Activated T-cell treated with anti-CD3 and anti-CD28 coated beads, Interleukin-2, amount 50 U/mL, for 4 hours (primary cell): ENCODE measurements around the gene LAMA5. TPM values are rescaled to one million over a fixed set of nuclear protein-coding genes. Genes with fewer than 3 reads are reported as not detected.

ENCODE experiments used
- ATAC-seq, 2 donors: fragments of 200-7000 bp; cut with Tn5 transposase; one replicate each; pipeline ENCODE4 v1.10.0; 2021
- DNase-seq: peaks from one replicate; pipeline ENCODE4 v3.0.0-alpha.2; 2020
- H3K27me3 Mint-ChIP-seq: one replicate; pipeline ENCODE4 v1.8.0; 2021; ENCODE audit warnings: low read depth, mixed read lengths
- H3K36me3 Mint-ChIP-seq: one replicate; pipeline ENCODE4 v1.8.0; 2022; ENCODE audit warnings: mixed read lengths; ENCODE audit not compliant: insufficient read depth
- H3K4me1 Mint-ChIP-seq: one replicate; pipeline ENCODE4 v1.8.0; 2021; ENCODE audit warnings: low read depth, mixed read lengths
- H3K4me3 Mint-ChIP-seq: one replicate; pipeline ENCODE4 v1.8.0; 2021; ENCODE audit warnings: mild to moderate bottlenecking, moderate library complexity, mixed read lengths
- H3K9me3 Mint-ChIP-seq: one replicate; pipeline ENCODE4 v1.8.0; 2021; ENCODE audit warnings: mixed read lengths
- total RNA-seq, 3 donors: library from RNA; stranded (reverse); gene quantifications; one replicate each; pipeline ENCODE4 v1.2.1, GENCODE V29; 2021

LAMA5 gene
- total RNA-seq, 3 donors from 2014 or later = 0.82 to 1.0 (median 0.84) TPM

DNA sequence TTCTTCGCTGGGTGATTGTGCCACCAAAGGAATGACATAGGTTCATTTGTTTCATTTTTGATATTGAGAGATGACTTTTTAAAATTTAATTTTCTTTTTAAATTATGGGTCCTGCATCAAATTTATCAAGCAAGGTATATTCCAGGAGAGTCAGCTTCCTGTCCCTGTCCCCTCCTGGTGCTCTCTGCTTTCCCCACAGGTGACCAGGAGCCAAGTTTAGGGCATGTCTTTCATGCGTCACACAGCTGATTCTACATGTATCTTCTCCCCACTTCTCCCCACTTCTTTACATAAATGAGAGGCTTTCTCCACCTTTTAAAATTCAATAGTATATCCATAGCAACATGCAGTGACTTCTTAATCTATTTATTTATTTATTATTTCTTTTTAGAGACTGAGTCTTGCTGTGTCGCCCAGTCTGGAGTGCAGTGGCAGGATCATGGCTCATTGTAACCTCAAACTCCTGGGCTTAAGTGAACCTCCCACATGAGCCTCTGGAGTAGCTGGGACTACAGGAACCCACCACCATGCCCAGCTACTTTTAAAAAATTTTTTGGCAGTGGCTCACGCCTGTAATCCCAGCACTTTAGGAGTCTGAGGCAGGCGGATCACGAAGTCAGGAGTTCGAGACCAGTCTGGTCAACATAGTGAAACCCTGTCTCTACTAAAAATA lies 98.7 kb downstream of the LAMA5 start:
- H3K36me3 Mint-ChIP-seq = peaks cover 23% of the 10 kb centered on the region
- no peaks in the 10 kb centered on the region for H3K9me3 Mint-ChIP-seq
- no peak for ATAC-seq
- DNase-seq = no peak
- H3K4me3 Mint-ChIP-seq = no peak overlapping the region
- no peaks in the 10 kb centered on the region for H3K4me1 Mint-ChIP-seq
- H3K27me3 Mint-ChIP-seq = no peaks in the 10 kb centered on the region

DNA sequence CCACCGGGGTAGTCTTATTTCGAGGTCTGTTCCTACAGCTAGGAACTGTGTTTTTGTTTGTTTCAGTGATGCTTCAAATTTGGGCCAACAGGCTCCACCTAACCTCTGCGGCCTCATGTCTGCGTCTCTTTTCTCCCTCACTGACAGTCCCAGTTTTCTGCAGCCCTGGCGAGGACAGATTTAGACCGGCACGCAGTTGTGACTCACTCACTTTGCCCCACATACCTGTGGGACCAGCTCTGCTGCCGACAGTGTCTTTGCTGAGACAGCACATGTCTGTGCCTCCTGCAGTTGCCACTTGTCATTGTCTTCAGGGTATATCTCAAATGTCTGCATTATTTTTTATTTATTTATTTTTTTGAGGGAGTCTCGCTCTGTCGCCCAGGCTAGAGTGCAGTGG lies 99.6 kb downstream of the LAMA5 start:
- Mint-ChIP-seq H3K27me3 (no peaks in the 10 kb centered on the region), H3K36me3 (peaks cover 22% of the 10 kb centered on the region), H3K4me1 (no peaks in the 10 kb centered on the region), H3K9me3 (no peaks in the 10 kb centered on the region), H3K4me3 (no peak overlapping the region)
- DNase-seq (no peak), ATAC-seq (no peak)

DNA sequence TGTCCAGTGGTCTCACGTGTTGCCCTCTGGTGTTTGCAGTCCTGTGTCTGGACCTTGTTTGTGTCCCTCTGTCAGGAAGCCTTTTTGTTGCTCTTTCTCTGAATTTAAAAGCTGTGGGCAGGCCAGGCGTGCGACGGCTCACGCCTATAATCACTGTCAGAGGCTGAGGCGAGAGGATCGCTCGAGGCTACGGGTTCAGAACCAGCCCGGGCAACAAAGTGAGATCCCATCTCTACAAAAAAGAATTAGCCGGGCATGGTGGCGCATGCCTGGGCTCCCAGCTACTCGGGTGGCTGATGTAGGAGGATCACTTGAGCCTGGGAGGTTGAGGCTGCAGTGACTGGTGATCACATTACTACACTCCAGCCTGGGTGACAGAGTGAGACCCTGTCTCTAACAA lies 100.3 kb downstream of the LAMA5 start:
- H3K36me3 Mint-ChIP-seq = peaks cover 19% of the 10 kb centered on the region
- H3K4me3 Mint-ChIP-seq = no peak overlapping the region
- no peak for ATAC-seq
- no peaks in the 10 kb centered on the region for H3K9me3 Mint-ChIP-seq
- H3K27me3 Mint-ChIP-seq = no peaks in the 10 kb centered on the region
- no peaks in the 10 kb centered on the region for H3K4me1 Mint-ChIP-seq
- DNase-seq = no peak

DNA sequence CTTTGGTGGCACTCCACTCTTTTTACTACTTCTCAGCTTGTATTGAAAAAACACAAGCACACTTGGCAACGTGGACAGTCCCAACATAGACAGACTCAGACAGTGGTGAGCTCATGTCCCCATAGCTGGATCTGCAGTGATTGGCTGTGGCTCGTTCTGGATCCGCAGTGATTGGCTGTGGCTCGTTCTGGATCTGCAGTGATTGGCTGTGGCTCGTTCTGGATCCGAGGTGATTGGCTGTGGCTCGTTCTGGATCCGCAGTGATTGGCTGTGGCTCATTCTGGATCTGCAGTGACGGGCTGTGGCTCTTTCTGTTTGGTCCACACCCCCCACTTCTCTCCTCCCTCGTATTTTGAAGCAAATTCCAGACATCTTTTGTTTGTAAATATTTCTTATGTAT lies 100.8 kb downstream of the LAMA5 start:
- Mint-ChIP-seq H3K36me3 (peaks cover 19% of the 10 kb centered on the region), H3K4me1 (no peaks in the 10 kb centered on the region), H3K9me3 (no peaks in the 10 kb centered on the region), H3K27me3 (no peaks in the 10 kb centered on the region), H3K4me3 (no peak overlapping the region)
- DNase-seq (no peak), ATAC-seq (no peak)

DNA sequence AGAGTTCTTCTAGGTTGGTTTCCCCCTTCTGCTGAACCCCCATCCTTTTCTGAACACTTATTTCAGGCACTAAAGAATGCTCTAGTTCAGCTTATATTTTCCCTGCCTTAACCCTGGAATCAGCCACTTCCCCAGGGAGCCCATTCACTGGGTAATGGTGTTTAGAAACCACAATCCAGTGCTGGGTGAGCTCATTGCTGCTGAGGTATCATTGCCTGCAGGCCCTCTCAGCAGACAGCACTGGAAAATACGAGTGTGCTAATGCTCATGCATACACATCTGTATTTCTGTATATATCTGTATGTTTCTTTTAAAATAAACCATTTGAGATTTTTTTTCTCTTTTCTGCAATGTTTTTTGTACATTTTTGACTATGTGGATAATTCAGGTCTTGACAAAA lies 101.7 kb downstream of the LAMA5 start:
- Mint-ChIP-seq H3K36me3 (peaks cover 20% of the 10 kb centered on the region), H3K4me3 (no peak overlapping the region), H3K9me3 (no peaks in the 10 kb centered on the region), H3K27me3 (no peaks in the 10 kb centered on the region), H3K4me1 (no peaks in the 10 kb centered on the region)
- ATAC-seq (no peak), DNase-seq (no peak)

DNA sequence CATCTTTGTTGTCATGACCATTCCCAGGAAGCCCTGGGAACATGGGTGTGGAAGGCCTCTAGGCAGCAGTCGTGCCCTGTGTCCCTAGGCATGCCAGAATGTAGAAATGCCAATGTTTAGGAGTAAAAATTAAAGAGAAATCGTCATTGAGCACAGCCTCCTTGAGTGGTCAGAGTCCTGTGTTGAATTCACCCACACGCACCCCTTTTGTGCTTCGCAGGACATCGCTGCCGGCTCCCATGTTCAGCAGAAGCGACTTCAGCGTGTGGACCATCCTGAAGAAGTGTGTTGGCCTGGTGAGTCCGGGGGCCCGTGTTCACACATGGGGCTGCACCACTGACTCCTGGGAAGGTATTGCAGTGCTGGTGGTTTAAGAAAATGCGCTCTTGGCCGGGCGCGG lies 103.7 kb downstream of the LAMA5 start:
- Mint-ChIP-seq H3K4me3 (no peak overlapping the region), H3K27me3 (no peaks in the 10 kb centered on the region), H3K4me1 (no peaks in the 10 kb centered on the region), H3K36me3 (peaks cover 24% of the 10 kb centered on the region), H3K9me3 (no peaks in the 10 kb centered on the region)
- ATAC-seq = no peak
- DNase-seq = no peak

DNA sequence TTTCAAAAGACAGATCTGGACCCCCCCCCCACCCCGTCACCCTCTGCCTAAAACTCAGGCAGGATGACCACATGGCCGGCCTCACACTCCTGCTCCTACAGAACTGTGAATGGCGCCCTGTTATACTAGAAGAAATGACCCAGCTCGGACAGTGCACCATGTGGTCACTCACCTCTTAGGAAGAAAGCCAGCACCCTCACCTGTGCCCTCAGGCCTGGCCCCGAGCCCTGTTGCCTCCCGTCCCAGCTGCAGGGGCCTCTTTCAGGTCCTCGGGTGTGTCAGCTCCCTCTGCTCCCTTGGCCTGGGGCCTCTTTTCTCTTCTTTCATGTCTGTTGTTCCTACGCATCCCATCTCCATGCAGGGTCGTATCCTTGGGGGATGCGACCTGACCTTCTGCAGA lies 105.0 kb downstream of the LAMA5 start:
- no peaks in the 10 kb centered on the region for H3K9me3 Mint-ChIP-seq
- H3K4me3 Mint-ChIP-seq = no peak overlapping the region
- H3K4me1 Mint-ChIP-seq = no peaks in the 10 kb centered on the region
- H3K27me3 Mint-ChIP-seq = no peaks in the 10 kb centered on the region
- ATAC-seq = no peak
- H3K36me3 Mint-ChIP-seq = peaks cover 20% of the 10 kb centered on the region
- no peak for DNase-seq

DNA sequence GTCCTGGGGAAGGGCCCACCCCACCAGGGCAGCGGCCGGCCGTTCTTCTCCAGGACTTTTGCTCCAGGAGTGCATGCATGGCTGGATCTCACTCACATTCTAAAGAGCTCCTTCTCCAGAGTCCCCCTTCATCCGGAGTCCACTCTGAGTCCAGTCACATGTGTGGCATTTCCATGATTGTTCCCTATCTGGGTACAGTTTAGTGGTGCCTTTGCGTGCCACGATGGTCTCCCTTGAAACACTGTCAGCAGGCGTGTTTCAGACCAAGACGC lies 107.9 kb downstream of the LAMA5 start:
- Mint-ChIP-seq H3K4me1 (no peaks in the 10 kb centered on the region), H3K4me3 (no peak overlapping the region), H3K27me3 (no peaks in the 10 kb centered on the region), H3K36me3 (peaks cover 13% of the 10 kb centered on the region), H3K9me3 (no peaks in the 10 kb centered on the region)
- DNase-seq (no peak), ATAC-seq (no peak)

Other genes starting within 250 kb of the LAMA5 start
- 10 to 100 TPM; 35.2 to 41.3 (median 40.9) TPM for gene LSM14B, start 244.8 kb downstream of the LAMA5 start, total RNA-seq
- gene PSMA7, start 223.9 kb downstream of the LAMA5 start, total RNA-seq = 100 to 1,000 TPM; 651 to 699 (median 689) TPM
- gene SS18L1, start 223.5 kb downstream of the LAMA5 start, total RNA-seq = 10 to 100 TPM; 14.4 to 16.1 (median 14.5) TPM
- gene MTG2, start 184.3 kb downstream of the LAMA5 start, total RNA-seq = 10 to 100 TPM; 38.3 to 57.6 (median 49.8) TPM
- gene HRH3, start 147.0 kb downstream of the LAMA5 start, total RNA-seq = not detected
- gene OSBPL2, start 128.8 kb downstream of the LAMA5 start, total RNA-seq = 10 to 100 TPM; 17.5 to 22.5 (median 19.2) TPM
- gene ADRM1, start 64.3 kb downstream of the LAMA5 start, total RNA-seq = 100 to 1,000 TPM; 259 to 285 (median 274) TPM
- 1,000 to 10,000 TPM; 2,653 to 2,730 (median 2,725) TPM for gene RPS21, start 19.8 kb upstream of the LAMA5 start, total RNA-seq
- gene CABLES2, start 40.0 kb upstream of the LAMA5 start, total RNA-seq = 1 to 10 TPM; 6.1 to 7.9 (median 6.9) TPM
- gene RBBP8NL, start 60.2 kb upstream of the LAMA5 start, total RNA-seq = not detected
- gene GATA5, start 108.7 kb upstream of the LAMA5 start, total RNA-seq = not detected